GM12874 (cell line): ENCODE measurements around the gene ACTR3.

ENCODE experiments used
- CTCF ChIP-seq: IDR thresholded peaks from 2 replicates; pipeline ENCODE4 v1.5.1; 2011; ENCODE audit warnings: low read depth, mild to moderate bottlenecking, control low read depth, low read length, moderate library complexity; ENCODE audit not compliant: insufficient read depth

ACTR3 gene

GRCh38 chr2:113890253-113891235 is 655 bp downstream of the ACTR3 start:
- TF ChIP-seq CTCF = no peak

DNA sequence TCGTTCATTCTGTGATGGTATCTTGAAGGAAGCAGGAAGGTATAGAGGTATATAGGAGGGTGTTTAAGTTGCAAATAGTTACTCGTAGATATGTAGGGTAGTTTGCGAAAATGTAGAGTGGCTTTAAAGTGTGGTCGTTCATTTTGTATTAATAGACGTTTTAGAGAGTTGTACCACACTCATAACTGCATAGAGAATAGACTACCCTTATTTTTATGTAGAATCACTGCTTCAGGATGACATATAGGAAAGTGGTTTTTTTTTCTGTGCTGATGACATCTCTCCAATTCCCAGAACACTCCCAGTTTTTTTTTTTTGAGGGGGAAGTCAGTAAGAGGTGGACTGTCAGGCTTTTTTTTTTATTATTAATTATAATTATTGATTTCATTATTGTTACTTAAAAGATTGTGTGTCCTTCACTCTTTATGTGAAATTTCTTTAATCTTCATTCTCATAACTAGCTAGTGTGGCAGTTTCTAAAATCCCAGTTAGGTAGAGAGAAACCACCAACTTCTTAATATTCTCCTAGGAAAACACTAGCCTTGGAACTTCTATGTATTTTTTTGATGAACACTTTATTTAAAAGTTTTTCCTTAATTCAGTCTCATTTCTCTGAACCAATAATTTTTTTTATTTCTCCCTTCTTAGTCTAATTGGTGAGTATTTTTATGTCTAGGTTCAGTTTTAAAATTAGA is 1.5 kb downstream of the ACTR3 start:
- TF ChIP-seq CTCF = no peak

DNA sequence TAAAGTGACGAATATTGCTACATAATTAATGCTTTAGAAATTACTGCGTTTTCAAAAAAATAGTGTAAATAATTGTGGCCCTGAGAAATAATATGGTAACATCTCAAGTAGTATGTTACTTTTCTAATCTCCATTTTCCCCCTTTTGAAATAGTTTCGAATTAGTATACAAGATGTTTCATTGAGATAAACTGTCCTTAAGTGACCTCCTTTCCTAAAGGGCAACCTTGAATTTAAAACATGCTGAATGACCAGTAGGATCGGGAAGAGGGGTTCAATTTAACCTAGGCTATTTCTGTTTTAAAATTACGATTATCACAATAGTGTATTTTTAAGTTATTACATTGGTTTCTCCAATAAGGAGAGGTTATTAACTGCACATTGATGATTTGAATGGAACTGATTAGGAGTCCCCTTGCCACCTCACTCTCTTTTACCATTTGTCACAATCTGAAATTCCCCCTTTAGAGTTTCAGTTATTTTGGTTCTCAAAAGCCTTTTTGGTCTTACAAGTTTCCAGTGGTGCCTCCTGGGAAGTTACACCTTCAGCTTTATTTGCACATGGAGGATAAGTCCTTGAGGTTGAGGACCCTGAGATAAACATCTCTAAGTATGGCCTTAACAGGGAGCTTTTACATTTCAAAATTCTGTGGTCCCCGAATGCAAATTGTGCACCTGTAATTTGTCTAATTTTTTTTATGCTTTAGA is 2.3 kb downstream of the ACTR3 start:
- TF ChIP-seq CTCF = no peak

DNA sequence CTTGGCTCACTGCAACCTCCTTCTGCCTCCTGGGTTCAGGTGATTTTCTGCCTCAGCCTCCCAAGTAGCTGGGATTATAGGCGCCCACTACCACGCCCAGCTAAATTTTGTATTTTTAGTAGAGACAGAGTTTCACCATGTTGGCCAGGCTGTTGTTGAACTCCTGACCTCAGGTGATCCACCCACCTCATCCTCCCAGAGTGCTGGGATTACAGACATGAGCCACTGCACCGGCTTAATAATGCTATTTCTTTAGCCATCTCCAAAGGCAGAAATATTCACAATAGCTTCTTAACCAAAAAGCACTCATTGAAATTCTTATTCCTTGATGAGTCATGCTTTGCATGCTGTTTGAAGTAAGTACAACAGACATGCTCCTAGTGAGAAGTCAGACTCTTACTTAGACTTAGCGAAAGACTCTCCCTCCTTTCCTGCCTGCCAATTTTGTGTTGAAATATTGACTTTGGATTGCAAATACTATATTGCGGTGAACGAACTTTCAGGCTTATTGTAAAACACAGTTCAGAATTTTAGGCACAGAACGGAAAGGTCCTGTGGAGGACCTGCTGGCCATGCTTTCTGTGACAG is 4.4 kb downstream of the ACTR3 start:
- TF ChIP-seq CTCF = no peak

- no peak for TF ChIP-seq CTCF
Measured at GRCh38 chr2:113895301-113895700, 5.4 kb downstream of the ACTR3 start.

DNA sequence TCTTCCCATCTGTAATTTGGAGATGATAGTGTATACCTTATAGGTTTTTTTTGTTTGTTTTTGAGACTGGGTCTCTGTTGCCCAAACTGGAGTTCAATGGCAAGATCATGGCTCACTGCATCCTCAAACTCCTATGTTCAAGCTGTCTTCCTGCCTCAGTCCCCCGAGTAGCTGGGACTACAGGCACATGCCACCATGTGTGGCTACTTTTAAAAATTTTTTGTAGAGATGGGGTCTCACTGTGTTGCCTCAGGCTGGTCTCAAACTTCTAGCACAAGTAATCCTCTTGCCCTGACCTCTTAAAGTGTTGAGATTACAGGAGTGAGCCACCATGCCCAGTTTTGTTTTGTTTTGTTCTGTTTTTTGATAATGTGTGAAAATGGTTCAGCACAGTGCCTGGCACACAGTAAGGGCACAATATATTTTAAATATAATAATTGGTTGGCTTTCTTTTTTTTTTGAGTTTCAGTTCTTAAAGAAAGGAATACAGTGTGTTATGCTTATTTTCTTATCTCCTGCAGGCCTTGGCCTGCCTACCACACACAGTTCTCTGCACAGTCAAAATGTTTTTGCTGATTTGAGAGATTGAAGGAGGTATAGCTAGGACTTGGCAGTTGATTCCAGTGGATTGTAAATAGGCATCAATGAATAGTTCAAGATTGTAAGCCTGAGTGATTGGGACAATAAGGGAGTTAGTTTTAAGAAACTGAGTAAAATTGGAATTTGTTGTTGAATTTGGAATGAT is 6.1 kb downstream of the ACTR3 start:
- TF ChIP-seq CTCF = no peak
